Lower lobe of right lung (tissue), 2 donors: ENCODE measurements around the gene PSD. TPM values are rescaled to one million over a fixed set of nuclear protein-coding genes. Genes with fewer than 3 reads are reported as not detected.

Source experiments
- ATAC-seq, 2 donors: fragments of 200-7000 bp; cut with Tn5 transposase; one replicate each; pipeline ENCODE4 v1.9.1; 2020 to 2022; ENCODE audit warnings: mild to moderate bottlenecking in 2 of 2, moderate library complexity in 2 of 2
- DNase-seq: peaks from one replicate; pipeline ENCODE4 v3.0.0-alpha.2; 2020
- H3K27ac ChIP-seq: fragments of 200-600 bp; one replicate; pipeline ENCODE4 v1.8.0; 2022
- H3K27me3 ChIP-seq: fragments of 200-600 bp; one replicate; pipeline ENCODE4 v1.8.0; 2022; ENCODE audit warnings: low read depth
- H3K36me3 ChIP-seq: fragments of 200-600 bp; one replicate; pipeline ENCODE4 v1.8.0; 2022; ENCODE audit warnings: mild to moderate bottlenecking
- H3K4me1 ChIP-seq: fragments of 200-600 bp; one replicate; pipeline ENCODE4 v1.8.0; 2022
- H3K4me3 ChIP-seq: fragments of 200-600 bp; one replicate; pipeline ENCODE4 v1.8.0; 2022; ENCODE audit warnings: mild to moderate bottlenecking
- H3K9me3 ChIP-seq: fragments of 200-600 bp; one replicate; pipeline ENCODE4 v1.8.0; 2022
- intact Hi-C: fragments of 100-400 bp; cut with DNase I; formaldehyde crosslinking; loops from one replicate; pipeline ENCODE4 v1.11.0; 2022
- total RNA-seq: library from RNA; stranded (reverse); fragmentation: NEBNext Ultra II Directional; extraction: Animal tissue kit (Norgen Biotek cat#: 25700); gene quantifications from one replicate; pipeline ENCODE4 v1.2.1, GENCODE V29; 2021
- TF ChIP-seq, protein P1 (sequence below): fragments of 200-600 bp; IDR thresholded peaks from one replicate; pipeline ENCODE4 v1.8.0; 2022; ENCODE audit warnings: antibody characterized with exemption, mild to moderate bottlenecking
- donor health status: DM: no; HTN: yes; CAD: no; lungs with severe emphysema.

Gene PSD
- total RNA-seq, 1 donor from 2014 or later = 5.3 TPM

DNA sequence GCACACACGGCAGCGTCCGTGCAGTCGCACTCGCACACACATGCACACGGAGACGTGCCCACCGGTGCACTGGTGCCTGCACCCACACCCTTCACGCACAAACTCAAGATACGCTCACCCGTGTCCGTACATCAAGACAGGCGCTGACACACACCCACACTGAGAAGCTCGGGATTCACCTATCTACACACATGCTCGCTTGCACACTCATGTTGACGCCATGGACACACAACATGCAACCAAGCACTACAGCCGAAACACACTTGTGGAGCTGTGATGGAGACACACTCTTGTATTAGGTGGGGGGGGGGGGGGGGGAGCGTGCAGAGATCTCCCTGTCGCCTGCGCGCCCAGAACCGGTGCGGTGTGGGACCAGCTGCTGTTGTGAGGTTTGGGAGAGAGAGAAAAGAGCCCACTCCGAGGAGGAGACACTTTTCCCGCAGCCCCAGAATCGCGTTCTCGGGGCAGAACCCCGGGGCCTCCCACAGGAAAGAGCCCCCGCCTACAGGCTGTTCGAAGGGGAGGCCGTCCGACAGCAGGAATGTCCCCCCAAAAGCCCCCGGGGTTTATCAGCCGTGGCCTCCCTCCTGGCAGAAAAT is 23.7 kb downstream of the PSD start:
- H3K36me3 ChIP-seq = peaks cover 12% of the 10 kb centered on the region
- peak overlapping the region; percentile 96 for H3K27ac ChIP-seq
- TF ChIP-seq, protein P1, sequence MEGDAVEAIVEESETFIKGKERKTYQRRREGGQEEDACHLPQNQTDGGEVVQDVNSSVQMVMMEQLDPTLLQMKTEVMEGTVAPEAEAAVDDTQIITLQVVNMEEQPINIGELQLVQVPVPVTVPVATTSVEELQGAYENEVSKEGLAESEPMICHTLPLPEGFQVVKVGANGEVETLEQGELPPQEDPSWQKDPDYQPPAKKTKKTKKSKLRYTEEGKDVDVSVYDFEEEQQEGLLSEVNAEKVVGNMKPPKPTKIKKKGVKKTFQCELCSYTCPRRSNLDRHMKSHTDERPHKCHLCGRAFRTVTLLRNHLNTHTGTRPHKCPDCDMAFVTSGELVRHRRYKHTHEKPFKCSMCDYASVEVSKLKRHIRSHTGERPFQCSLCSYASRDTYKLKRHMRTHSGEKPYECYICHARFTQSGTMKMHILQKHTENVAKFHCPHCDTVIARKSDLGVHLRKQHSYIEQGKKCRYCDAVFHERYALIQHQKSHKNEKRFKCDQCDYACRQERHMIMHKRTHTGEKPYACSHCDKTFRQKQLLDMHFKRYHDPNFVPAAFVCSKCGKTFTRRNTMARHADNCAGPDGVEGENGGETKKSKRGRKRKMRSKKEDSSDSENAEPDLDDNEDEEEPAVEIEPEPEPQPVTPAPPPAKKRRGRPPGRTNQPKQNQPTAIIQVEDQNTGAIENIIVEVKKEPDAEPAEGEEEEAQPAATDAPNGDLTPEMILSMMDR = no peak
- DNase-seq (no peak), ATAC-seq (peak; percentile 0 to 1)
- H3K27me3 ChIP-seq = no peaks in the 10 kb centered on the region
- H3K4me3 ChIP-seq = peak overlapping the region; percentile 68
- no peaks in the 10 kb centered on the region for H3K9me3 ChIP-seq
- intact Hi-C loops = no loop called here
- H3K4me1 ChIP-seq = peaks cover 49% of the 10 kb centered on the region

DNA sequence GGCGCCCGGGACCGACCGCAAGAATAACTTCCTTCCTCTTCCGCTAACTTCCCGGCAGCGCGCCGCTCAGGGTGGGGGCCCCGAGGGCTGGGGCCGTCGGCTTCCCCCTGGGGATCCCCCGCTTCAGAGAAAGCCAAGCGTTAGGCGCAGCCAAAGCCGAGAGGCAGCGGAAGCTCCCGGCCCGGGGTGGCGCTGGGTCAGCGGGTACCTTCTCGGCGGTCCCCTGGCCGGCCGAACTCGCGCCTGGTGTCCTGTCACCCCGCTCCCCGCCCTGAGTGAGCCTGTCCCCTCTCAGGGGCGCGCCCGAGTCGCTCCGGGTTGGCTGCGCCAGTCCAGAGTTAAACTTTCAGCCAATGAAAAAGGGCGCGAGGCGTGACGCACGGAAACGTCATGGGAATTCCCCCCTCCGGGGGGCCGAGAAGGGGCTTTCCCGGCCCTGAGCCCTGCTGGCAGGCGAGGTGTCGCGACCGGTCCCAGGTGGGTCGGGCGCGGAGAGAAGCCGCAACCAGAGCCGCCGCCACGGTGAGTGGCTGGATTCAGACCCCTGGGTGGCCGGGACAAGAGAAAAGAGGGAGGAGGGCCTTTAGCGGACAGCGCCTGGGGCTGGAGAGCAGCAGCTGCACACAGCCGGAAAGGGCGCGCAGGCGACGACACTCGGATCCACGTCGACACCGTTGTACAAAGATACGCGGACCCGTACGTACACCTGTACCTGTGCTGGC is 24.3 kb downstream of the PSD start:
- intact Hi-C loops = no loop called here
- ATAC-seq (peak; percentile 91 to 92), DNase-seq (peak; percentile 95)
- TF ChIP-seq, protein P1 = peak; percentile 35
- H3K4me1 ChIP-seq = peaks cover 46% of the 10 kb centered on the region
- H3K36me3 ChIP-seq = peaks cover 10% of the 10 kb centered on the region
- peak overlapping the region; percentile 68 for H3K4me3 ChIP-seq
- peak overlapping the region; percentile 96 for H3K27ac ChIP-seq
- H3K27me3 ChIP-seq = no peaks in the 10 kb centered on the region
- no peaks in the 10 kb centered on the region for H3K9me3 ChIP-seq

DNA sequence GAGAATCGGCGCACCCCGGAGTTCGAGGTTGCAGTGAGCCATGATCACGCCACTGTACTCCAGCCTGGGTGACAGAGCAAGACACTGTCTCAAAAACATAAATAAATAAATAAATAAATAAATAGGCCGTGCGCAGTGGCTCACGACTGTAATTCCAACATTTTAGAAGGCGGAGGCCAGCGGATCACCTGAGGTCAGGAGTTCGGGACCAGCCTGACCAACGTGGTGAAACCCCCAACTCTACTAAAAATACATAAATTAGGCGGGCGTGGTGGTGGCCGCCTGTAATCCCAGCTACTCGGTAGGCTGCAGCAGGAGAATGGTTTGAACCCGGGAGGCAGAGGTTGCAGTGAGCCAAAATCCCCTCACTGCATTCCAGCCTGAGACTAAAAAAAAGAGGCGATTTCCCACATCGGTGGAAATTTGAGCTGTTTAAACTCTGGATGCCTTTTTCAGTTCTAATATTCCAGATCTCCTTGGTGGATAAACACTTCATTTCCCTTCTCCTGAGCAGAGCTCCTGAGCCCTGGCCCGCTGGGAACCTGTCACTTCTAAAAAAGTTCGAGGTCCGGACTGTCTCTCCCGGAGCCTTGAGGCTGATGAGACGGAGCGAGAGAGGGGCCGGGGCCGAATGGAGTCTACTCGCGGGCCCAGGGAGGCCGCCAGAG is 25.0 kb downstream of the PSD start:
- DNase-seq = no peak
- Histone ChIP-seq H3K27me3 (no peaks in the 10 kb centered on the region), H3K9me3 (no peaks in the 10 kb centered on the region), H3K4me1 (peaks cover 39% of the 10 kb centered on the region), H3K4me3 (peak overlapping the region; percentile 68), H3K36me3 (peaks cover 10% of the 10 kb centered on the region), H3K27ac (peak overlapping the region; percentile 96)
- intact Hi-C loops = no loop called here
- ATAC-seq = no peak
- TF ChIP-seq, protein P1 = peak; percentile 97

DNA sequence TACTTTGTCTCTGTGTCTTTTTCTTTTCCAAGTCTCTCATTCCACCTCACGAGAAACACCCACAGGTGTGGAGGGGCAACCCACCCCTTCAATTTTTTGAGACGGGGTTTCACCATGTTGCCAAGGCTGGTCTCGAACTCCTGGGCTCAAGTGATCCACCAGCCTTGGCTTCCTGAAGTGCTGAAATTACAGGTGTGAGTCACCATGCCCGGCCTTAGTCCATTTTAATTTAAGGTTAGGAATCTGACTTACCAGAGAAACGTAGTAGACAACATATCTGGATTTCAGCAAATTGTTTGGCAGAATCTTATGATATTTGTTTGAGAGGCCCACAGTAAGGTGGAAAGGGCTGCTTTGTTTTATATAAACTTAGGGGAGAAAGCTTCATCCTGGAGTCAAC is 26.3 kb downstream of the PSD start:
- intact Hi-C loops = no loop called here
- ATAC-seq (no peak), DNase-seq (no peak)

DNA sequence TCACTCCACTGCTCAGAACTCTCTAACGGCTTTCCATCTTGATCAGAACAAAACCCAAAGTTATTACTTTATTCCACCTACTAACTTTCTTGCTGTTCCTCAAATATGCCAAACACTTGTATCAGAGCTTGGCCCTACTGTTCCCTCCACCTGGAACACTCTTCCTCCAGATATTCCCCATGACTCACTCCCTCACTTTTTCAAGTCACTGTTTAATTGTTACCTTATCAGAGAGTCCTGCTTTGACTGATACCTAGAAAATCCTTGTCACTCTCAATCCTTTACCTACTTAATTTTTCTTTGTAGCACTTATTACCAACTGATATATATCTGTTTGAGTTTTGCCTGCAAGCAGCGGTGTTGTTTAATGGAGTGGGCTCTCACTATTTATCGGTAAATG is 28.7 kb downstream of the PSD start:
- no peak for DNase-seq
- no peak overlapping the region for H3K4me3 ChIP-seq
- ATAC-seq = no peak
- no peaks in the 10 kb centered on the region for H3K36me3 ChIP-seq
- no peaks in the 10 kb centered on the region for H3K27me3 ChIP-seq
- TF ChIP-seq, protein P1 = no peak
- no peaks in the 10 kb centered on the region for H3K9me3 ChIP-seq
- intact Hi-C loops = no loop called here
- H3K4me1 ChIP-seq = peaks cover 26% of the 10 kb centered on the region
- no peak overlapping the region for H3K27ac ChIP-seq

More for the DNA sequence above, 26.3 kb downstream of the PSD start:
- Histone ChIP-seq H3K27me3 (no peaks in the 10 kb centered on the region), H3K9me3 (no peaks in the 10 kb centered on the region), H3K4me3 (no peak overlapping the region), H3K27ac (no peak overlapping the region), H3K4me1 (peaks cover 27% of the 10 kb centered on the region), H3K36me3 (no peaks in the 10 kb centered on the region)
- TF ChIP-seq, protein P1 = no peak
